Ectodermal cell (in vitro differentiated cells): Measurements from ENCODE around the gene NECAB3.
"Not testable (repeated sequence)": the region's sequence is repeated elsewhere in the genome, so short reads cannot be mapped to it uniquely, and the experiment has no call there.

ENCODE experiments used
- H3K27ac ChIP-seq: 2 replicates; pipeline ENCODE4 v1.7.0; 2013; ENCODE audit warnings: mild to moderate bottlenecking, low read depth, low read length; ENCODE audit not compliant: insufficient read depth, poor library complexity, severe bottlenecking
- H3K27me3 ChIP-seq: 2 replicates; pipeline ENCODE4 v1.7.0; 2013; ENCODE audit warnings: mild to moderate bottlenecking, low read length; ENCODE audit not compliant: insufficient read depth, control insufficient read depth, poor library complexity, severe bottlenecking
- H3K36me3 ChIP-seq: one replicate; pipeline ENCODE4 v1.7.0; 2013; ENCODE audit warnings: low read length; ENCODE audit not compliant: control insufficient read depth, insufficient read depth
- H3K4me1 ChIP-seq: one replicate; pipeline ENCODE4 v1.7.0; 2013; ENCODE audit warnings: low read length; ENCODE audit not compliant: control insufficient read depth, insufficient read depth
- H3K4me3 ChIP-seq: 2 replicates; pipeline ENCODE4 v1.7.0; 2013; ENCODE audit warnings: low read depth, low read length, control low read depth; ENCODE audit not compliant: insufficient read depth
- H3K9me3 ChIP-seq: 2 replicates; pipeline ENCODE4 v1.7.0; 2013; ENCODE audit warnings: mild to moderate bottlenecking, low read length, moderate library complexity; ENCODE audit not compliant: control insufficient read depth
- WGBS, 2 experiments: methylation state at CpG; one replicate each; pipeline ENCODE4 v1.1.7; 2013; ENCODE audit warnings: missing lambda C conversion rate in 2 of 2; 5-methylcytosine and 5-hydroxymethylcytosine counted together

The NECAB3 gene

DNA sequence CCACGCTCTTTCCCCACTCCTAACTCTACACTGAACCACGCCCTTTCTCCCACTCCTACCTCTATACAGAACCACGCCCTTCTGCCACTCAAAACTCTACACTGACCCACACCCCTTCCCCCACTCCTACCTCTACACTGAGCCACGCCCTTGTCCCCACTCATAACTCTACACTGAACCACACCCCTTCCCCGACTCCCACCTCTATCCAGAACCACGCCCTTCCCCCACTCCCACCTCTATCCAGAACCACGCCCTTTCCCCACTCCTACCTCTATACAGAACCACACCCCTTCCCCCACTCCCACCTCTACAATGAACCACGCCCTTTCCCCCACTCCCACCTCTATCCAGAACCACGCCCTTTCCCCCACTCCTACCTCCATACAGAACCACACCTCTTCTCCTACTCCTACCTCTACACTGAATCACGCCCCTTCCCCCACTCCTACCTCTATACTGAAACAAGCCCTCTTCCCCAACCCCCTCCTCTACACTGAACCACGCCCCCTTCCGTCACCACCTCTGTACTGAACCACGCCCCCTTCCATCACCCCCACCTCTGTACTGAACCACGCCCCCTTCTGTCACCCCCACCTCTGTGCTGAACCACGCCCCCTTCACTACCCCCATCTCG lies 35.8 kb upstream of the NECAB3 start:
- 89 to 92% methylated on average over 13 to 14 of the region's 16 CpGs for WGBS, 2 experiments
- H3K36me3 ChIP-seq, result no peaks in the 10 kb centered on the region
- H3K27me3 ChIP-seq, result no peaks in the 10 kb centered on the region
- H3K27ac ChIP-seq, result no peak overlapping the region
- H3K4me3 ChIP-seq, result no peak overlapping the region
- H3K4me1 ChIP-seq, result no peaks in the 10 kb centered on the region
- H3K9me3 ChIP-seq, result no peaks in the 10 kb centered on the region

DNA sequence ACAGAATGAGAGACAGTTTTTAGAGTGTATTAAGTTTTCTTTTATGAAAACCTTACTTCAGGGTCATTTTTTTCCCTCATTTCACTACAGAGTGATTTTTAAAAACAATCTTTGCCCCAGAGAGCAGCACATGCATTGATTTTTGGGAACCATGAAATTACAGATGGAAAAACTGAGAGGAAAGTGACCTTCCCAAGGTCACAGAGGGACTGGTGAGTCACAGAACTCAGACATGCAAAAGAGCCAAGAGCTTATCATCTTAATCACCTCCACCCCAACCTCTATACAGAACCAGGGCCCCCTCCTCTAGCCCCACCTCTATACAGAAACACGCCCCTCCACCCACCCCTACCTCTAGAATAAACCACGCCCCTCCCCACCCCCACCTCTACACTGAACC lies 35.2 kb upstream of the NECAB3 start:
- Histone ChIP-seq H3K27me3 (no peaks in the 10 kb centered on the region), H3K4me3 (no peak overlapping the region), H3K27ac (no peak overlapping the region), H3K4me1 (no peaks in the 10 kb centered on the region), H3K9me3 (no peaks in the 10 kb centered on the region), H3K36me3 (no peaks in the 10 kb centered on the region)
- WGBS, 2 experiments, result 71 to 91% methylated on average over 1 to 2 of the region's 2 CpGs

GRCh38 chr20:33707668-33708067 lies 33.4 kb upstream of the NECAB3 start:
- WGBS, 2 experiments, result 92 to 93% methylated on average over 11 of the region's 11 CpGs
- H3K27ac ChIP-seq, result no peak overlapping the region
- no peaks in the 10 kb centered on the region for H3K9me3 ChIP-seq
- H3K27me3 ChIP-seq, result no peaks in the 10 kb centered on the region
- H3K4me3 ChIP-seq, result no peak overlapping the region
- no peaks in the 10 kb centered on the region for H3K4me1 ChIP-seq
- no peaks in the 10 kb centered on the region for H3K36me3 ChIP-seq

DNA sequence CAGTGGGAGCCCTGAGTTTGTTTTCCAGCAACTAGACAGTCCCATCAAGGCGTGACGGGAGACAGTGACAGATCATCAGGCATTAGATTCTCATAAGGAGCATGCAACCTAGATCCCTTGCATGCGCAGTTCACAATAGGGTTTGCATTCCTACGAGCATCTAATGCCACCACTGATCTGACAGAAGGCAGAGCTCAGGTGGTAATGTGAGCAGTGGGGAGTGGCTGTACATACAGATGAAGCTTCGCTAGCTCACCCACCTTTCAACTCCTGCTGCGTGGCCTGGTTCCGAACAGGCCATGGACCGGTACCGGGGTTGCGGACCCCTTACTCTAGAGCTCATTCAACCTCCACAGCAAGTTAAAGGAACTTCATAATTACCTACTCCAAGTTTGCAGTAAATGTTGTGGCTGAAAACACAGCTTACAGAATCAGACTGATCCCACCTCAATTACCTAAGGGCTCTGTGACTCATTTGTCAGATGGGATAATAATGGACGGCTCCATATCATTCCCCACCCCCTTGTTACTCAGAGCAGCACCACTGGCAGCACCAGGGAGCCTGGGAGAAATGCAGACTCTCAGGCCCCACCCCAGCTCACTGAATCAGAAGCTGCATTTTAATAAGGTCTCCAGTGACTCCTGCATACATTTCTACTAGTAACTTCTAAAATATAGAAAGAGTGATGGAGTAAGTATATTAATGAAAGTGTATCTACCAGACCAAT lies 30.1 kb upstream of the NECAB3 start:
- no peaks in the 10 kb centered on the region for H3K4me1 ChIP-seq
- H3K36me3 ChIP-seq, result no peaks in the 10 kb centered on the region
- WGBS, 2 experiments, result 91 to 94% methylated on average over 11 of the region's 11 CpGs
- H3K27ac ChIP-seq, result no peak overlapping the region
- no peak overlapping the region for H3K4me3 ChIP-seq
- H3K27me3 ChIP-seq, result no peaks in the 10 kb centered on the region
- H3K9me3 ChIP-seq, result no peaks in the 10 kb centered on the region

GRCh38 chr20:33703498-33704137 lies 29.4 kb upstream of the NECAB3 start:
- Histone ChIP-seq H3K36me3 (no peaks in the 10 kb centered on the region), H3K4me1 (no peaks in the 10 kb centered on the region), H3K27me3 (no peaks in the 10 kb centered on the region), H3K9me3 (no peaks in the 10 kb centered on the region), H3K4me3 (no peak overlapping the region), H3K27ac (no peak overlapping the region)
- WGBS, 2 experiments, result 88 to 97% methylated on average over 7 of the region's 8 CpGs

DNA sequence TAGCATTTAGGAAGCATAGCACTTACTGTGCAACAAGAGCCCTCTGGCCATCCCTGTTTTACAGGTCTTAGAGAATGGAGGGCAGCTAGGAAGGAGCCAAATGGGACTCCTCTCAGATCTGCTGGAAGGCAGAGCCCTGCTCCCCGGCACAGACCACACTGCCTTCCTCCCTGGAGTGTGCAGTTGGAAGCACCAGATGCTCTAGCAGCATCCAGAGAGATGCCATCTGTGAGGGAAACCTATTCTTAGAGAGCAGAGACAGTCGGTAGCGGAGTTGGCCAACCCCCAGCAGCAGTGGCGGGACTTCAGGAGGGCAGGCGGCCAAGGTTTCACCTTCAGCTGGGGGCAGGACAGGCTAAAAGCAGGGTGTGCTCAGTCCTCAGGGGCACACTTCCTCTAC lies 28.6 kb upstream of the NECAB3 start:
- Histone ChIP-seq H3K36me3 (no peaks in the 10 kb centered on the region), H3K4me1 (no peaks in the 10 kb centered on the region), H3K9me3 (no peaks in the 10 kb centered on the region), H3K27ac (no peak overlapping the region), H3K4me3 (no peak overlapping the region), H3K27me3 (no peaks in the 10 kb centered on the region)
- WGBS, 2 experiments, result 88 to 92% methylated on average over 5 of the region's 5 CpGs

DNA sequence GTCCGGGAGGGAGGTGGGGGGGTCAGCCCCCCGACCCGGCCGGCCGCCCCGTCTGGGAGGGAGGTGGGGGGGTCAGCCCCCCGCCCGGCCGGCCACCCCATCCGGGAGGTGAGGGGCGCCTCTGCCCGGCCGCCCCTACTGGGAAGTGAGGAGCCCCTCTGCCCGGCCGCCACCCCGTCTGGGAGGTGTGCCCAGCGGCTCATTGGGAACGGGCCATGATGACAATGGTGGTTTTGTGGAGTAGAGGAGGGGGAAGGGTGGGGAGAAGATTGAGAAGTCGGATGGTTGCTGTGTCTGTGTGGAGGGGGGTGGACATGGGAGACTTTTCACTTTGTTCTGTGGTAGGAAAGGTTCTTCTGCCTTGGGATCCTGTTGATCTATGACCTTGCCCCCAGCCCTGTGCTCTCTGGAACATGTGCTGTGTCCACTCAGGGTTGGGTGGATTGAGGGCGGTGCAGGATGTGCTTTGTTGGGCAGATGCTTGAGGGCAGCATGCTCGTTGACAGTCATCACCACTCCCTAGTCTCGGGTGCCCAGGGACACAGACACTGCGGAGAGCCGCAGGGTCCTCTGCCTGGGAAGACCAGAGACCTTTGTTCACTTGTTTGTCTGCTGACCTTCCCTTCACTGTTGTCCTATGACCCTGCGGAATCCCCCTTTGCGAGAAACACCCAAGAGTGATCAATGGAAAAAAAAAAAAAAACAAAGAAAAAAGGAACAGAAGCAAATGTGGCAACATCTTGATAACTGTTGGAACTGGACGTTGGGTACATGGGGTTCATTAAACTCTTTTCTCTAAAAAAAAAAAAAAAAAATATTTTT lies 27.6 kb upstream of the NECAB3 start:
- H3K4me1 ChIP-seq, result no peaks in the 10 kb centered on the region
- no peak overlapping the region for H3K27ac ChIP-seq
- 95 to 97% methylated on average over 27 of the region's 27 CpGs for WGBS, 2 experiments
- no peaks in the 10 kb centered on the region for H3K27me3 ChIP-seq
- H3K4me3 ChIP-seq, result no peak overlapping the region
- H3K36me3 ChIP-seq, result no peaks in the 10 kb centered on the region
- H3K9me3 ChIP-seq, result no peaks in the 10 kb centered on the region

DNA sequence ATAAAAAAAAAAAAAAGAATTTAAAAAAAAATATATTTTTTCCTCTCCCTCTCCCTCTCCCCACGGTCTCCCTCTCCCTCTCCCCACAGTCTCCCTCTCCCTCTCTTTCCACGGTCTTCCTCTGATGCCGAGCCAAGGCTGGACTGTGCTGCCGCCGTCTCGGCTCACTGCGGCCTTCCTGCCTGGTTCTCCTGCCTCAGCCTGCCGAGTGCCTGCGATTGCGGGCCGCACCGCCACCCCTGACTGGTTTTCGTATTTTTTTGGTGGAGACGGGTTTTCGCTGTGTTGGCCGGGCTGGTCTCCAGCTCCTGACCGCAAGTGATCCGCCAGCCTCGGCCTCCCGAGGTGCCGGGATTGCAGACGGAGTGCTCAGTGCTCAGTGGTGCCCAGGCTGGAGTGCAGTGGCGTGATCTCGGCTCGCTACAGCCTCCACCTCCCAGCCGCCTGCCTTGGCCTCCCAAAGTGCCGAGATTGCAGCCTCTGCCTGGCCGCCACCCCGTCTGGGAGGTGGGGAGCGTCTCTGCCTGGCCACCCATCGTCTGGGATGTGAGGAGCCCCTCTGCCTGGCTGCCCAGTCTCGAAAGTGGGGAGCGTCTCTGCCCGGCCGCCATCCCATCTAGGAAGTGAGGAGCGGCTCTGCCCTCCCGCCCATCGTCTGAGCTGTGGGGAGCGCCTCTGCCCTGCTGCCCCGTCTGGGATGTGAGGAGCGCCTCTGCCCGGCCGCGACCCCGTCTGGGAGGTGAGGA lies 26.6 kb upstream of the NECAB3 start:
- H3K4me3 ChIP-seq, H3K27me3 ChIP-seq: not testable (repeated sequence)
- 95 to 96% methylated on average over 45 of the region's 45 CpGs for WGBS, 2 experiments

GRCh38 chr20:33698966-33699365 lies 24.7 kb upstream of the NECAB3 start:
- not testable (repeated sequence) for H3K9me3 ChIP-seq, H3K4me1 ChIP-seq, H3K4me3 ChIP-seq, H3K27ac ChIP-seq, H3K27me3 ChIP-seq, H3K36me3 ChIP-seq
- 93 to 97% methylated on average over 17 to 23 of the region's 27 CpGs for WGBS, 2 experiments

More for the DNA sequence above, 26.6 kb upstream of the NECAB3 start:
- H3K4me1 ChIP-seq, H3K36me3 ChIP-seq, H3K27ac ChIP-seq, H3K9me3 ChIP-seq: not testable (repeated sequence)
